Activated CD8-positive, alpha-beta T cell treated with anti-CD3 and anti-CD28 coated beads for 36 hours (primary cell): ENCODE results near the gene COX8A. TPM values are rescaled to one million over a fixed set of nuclear protein-coding genes. Genes with fewer than 3 reads are reported as not detected.

Experiments
- ATAC-seq: fragments of 200-7000 bp; cut with Tn5 transposase; one replicate; pipeline ENCODE4 v1.10.0; 2021; ENCODE audit warnings: mild to moderate bottlenecking, moderate library complexity
- CTCF ChIA-PET: fragments of 350-600 bp; sonication (Branson Sonifier 250); formaldehyde crosslinking; loops from one replicate; lab custom pipeline; 2021; ENCODE audit warnings: antibody characterized with exemption; lab: Charles Lee
- POLR2A ChIA-PET: fragments of 350-600 bp; sonication (Branson Sonifier 250); formaldehyde crosslinking; loops from one replicate; lab custom pipeline; 2021; ENCODE audit warnings: antibody characterized with exemption; lab: Charles Lee
- DNase-seq: peaks from one replicate; pipeline ENCODE4 v3.0.0-alpha.2; 2020
- H3K27ac Mint-ChIP-seq: one replicate; pipeline ENCODE4 v1.8.0; 2021; ENCODE audit warnings: mild to moderate bottlenecking, mixed read lengths
- H3K27me3 Mint-ChIP-seq: one replicate; pipeline ENCODE4 v1.8.0; 2021; ENCODE audit warnings: mixed read lengths
- H3K36me3 Mint-ChIP-seq: one replicate; pipeline ENCODE4 v1.8.0; 2021; ENCODE audit warnings: low read depth, mixed read lengths
- H3K4me1 Mint-ChIP-seq: one replicate; pipeline ENCODE4 v1.8.0; 2021; ENCODE audit warnings: low read depth, mixed read lengths
- H3K4me3 Mint-ChIP-seq: one replicate; pipeline ENCODE4 v1.8.0; 2021; ENCODE audit warnings: mild to moderate bottlenecking, moderate library complexity, mixed read lengths
- H3K9me3 Mint-ChIP-seq: one replicate; pipeline ENCODE4 v1.8.0; 2021; ENCODE audit warnings: mixed read lengths
- CTCF ChIP-seq: fragments of 200-600 bp; IDR thresholded peaks from one replicate; pipeline ENCODE4 v1.8.0; 2022; ENCODE audit warnings: antibody characterized with exemption, mild to moderate bottlenecking
- intact Hi-C: fragments of 100-400 bp; cut with micrococcal nuclease; formaldehyde crosslinking; loops from one replicate; pipeline ENCODE4 v1.10.0; 2022
- total RNA-seq, 2 experiments: library from RNA; stranded (reverse); gene quantifications; one replicate each; pipeline ENCODE4 v1.2.3, GENCODE V29; 2021

Gene COX8A
- total RNA-seq, 2 experiments from 2014 or later, result 436 to 497 TPM

- Mint-ChIP-seq H3K4me3 (no peak overlapping the region), H3K27ac (no peak overlapping the region), H3K4me1 (no peaks in the 10 kb centered on the region), H3K36me3 (no peaks in the 10 kb centered on the region), H3K27me3 (peaks cover 5% of the 10 kb centered on the region), H3K9me3 (no peaks in the 10 kb centered on the region)
- CTCF ChIA-PET, result no interaction called here
- no peak for TF ChIP-seq CTCF
- POLR2A ChIA-PET, result no interaction called here
- DNase-seq (no peak), ATAC-seq (no peak)
- intact Hi-C loops, result no loop called here
These were observed 47.8 kb downstream of the COX8A start for GRCh38 chr11:64022125-64022784.

GRCh38 chr11:64023712-64024710 is 49.6 kb downstream of the COX8A start:
- H3K9me3 Mint-ChIP-seq, result no peaks in the 10 kb centered on the region
- H3K4me1 Mint-ChIP-seq, result peaks cover 3% of the 10 kb centered on the region
- H3K36me3 Mint-ChIP-seq, result no peaks in the 10 kb centered on the region
- H3K27me3 Mint-ChIP-seq, result peaks cover 9% of the 10 kb centered on the region
- ChIA-PET CTCF (interaction anchor here (3.1 kb wide), 1 partner anchor 23 kb away, joined by 16 read pairs; no protein-coding TSS in a partner anchor), POLR2A (no interaction called here)
- H3K27ac Mint-ChIP-seq, result no peak overlapping the region
- no peak for DNase-seq
- H3K4me3 Mint-ChIP-seq, result no peak overlapping the region
- intact Hi-C loops, result no loop called here
- no peak for ATAC-seq
- no peak for TF ChIP-seq CTCF

- ATAC-seq, result no peak
- Mint-ChIP-seq H3K9me3 (no peaks in the 10 kb centered on the region), H3K27ac (no peak overlapping the region), H3K36me3 (no peaks in the 10 kb centered on the region), H3K4me1 (peaks cover 3% of the 10 kb centered on the region), H3K27me3 (peaks cover 16% of the 10 kb centered on the region), H3K4me3 (no peak overlapping the region)
- CTCF ChIA-PET, result interaction anchor here (3.1 kb wide), 1 partner anchor 24 kb away, joined by 16 read pairs; no protein-coding TSS in a partner anchor
- intact Hi-C loops, result no loop called here
- POLR2A ChIA-PET, result interaction anchor here (0.6 kb wide), 1 partner anchor 18 kb away, joined by 4 read pairs; no protein-coding TSS in a partner anchor
- no peak for DNase-seq
- no peak for TF ChIP-seq CTCF
These were observed 50.8 kb downstream of the COX8A start for GRCh38 chr11:64025205-64025604.

Other genes starting within 250 kb of the COX8A start
- gene ZFTA, start 205.8 kb upstream of the COX8A start, total RNA-seq, result 1 to 10 TPM; 4.1 to 4.3 TPM
- gene SPINDOC, start 161.2 kb upstream of the COX8A start, total RNA-seq, result 10 to 100 TPM; 28.4 to 29.0 TPM
- gene MARK2, start 135.5 kb upstream of the COX8A start, total RNA-seq, result 10 to 100 TPM; 23.3 to 24.5 TPM
- 1 to 10 TPM in 1 of 2 experiments, under 1 TPM in 1; 0.61 to 2.1 TPM for gene RCOR2, start 57.5 kb upstream of the COX8A start, total RNA-seq
- gene NAA40, start 35.6 kb upstream of the COX8A start, total RNA-seq, result 10 to 100 TPM; 18.5 to 20.5 TPM
- 10 to 100 TPM; 70.1 to 73.9 TPM for gene OTUB1, start 11.8 kb downstream of the COX8A start, total RNA-seq
- gene FLRT1, start 61.3 kb downstream of the COX8A start, total RNA-seq, result not detected
- 10 to 100 TPM; 38.7 to 38.8 TPM for gene MACROD1, start 191.5 kb downstream of the COX8A start, total RNA-seq
- gene STIP1, start 211.6 kb downstream of the COX8A start, total RNA-seq, result 100 to 1,000 TPM; 396 to 416 TPM
- gene FERMT3, start 232.1 kb downstream of the COX8A start, total RNA-seq, result 100 to 1,000 TPM; 210 to 214 TPM